IPS DF 6.9 (cell line): ENCODE data around the gene SLC8A1.

ENCODE experiments used
- DNase-seq: peaks from one replicate; pipeline ENCODE4 v3.0.0-alpha.2; 2013; ENCODE audit warnings: low read depth, low spot score
- H3K27ac ChIP-seq: one replicate; pipeline ENCODE4 v1.5.1; 2013; ENCODE audit warnings: low read length, control low read depth
- H3K27me3 ChIP-seq: 2 replicates; pipeline ENCODE4 v1.6.1; 2013; ENCODE audit warnings: mild to moderate bottlenecking, low read length; ENCODE audit not compliant: control insufficient read depth, insufficient read depth
- H3K36me3 ChIP-seq: 2 replicates; pipeline ENCODE4 v1.6.1; 2013; ENCODE audit warnings: low read length; ENCODE audit not compliant: control insufficient read depth, insufficient read depth
- H3K4me1 ChIP-seq: 2 replicates; pipeline ENCODE4 v1.6.1; 2013; ENCODE audit warnings: low read length; ENCODE audit not compliant: control insufficient read depth, insufficient read depth
- H3K4me3 ChIP-seq: 2 replicates; pipeline ENCODE4 v1.5.1; 2013; ENCODE audit warnings: mild to moderate bottlenecking, low read length
- H3K9me3 ChIP-seq: 2 replicates; pipeline ENCODE4 v1.6.1; 2013; ENCODE audit warnings: low read length, inconsistent platforms; ENCODE audit not compliant: control insufficient read depth, insufficient read depth
- WGBS: extraction: QIAGEN DNeasy Blood & Tissue Kit; methylation state at CpG from one replicate; pipeline ENCODE4 v1.1.7; 2013; ENCODE audit warnings: mixed read lengths, missing lambda C conversion rate; ENCODE audit not compliant: insufficient read length, insufficient coverage; 5-methylcytosine and 5-hydroxymethylcytosine counted together

SLC8A1 gene

GRCh38 chr2:40445467-40445866 lies 6.4 kb downstream of the SLC8A1 start:
- Histone ChIP-seq H3K4me3 (no peak overlapping the region), H3K27ac (no peak overlapping the region), H3K4me1 (no peaks in the 10 kb centered on the region), H3K36me3 (no peaks in the 10 kb centered on the region), H3K27me3 (peaks cover 2% of the 10 kb centered on the region; the same call in 1 of the 2 replicates), H3K9me3 (no peaks in the 10 kb centered on the region)
- DNase-seq = no peak

- no peak for DNase-seq
- Histone ChIP-seq H3K27ac (no peak overlapping the region), H3K36me3 (no peaks in the 10 kb centered on the region), H3K4me3 (no peak overlapping the region), H3K27me3 (no peaks in the 10 kb centered on the region), H3K4me1 (no peaks in the 10 kb centered on the region), H3K9me3 (no peaks in the 10 kb centered on the region)
- no CpG with 5 or more reads among the region's 1 CpG for WGBS
Measured at GRCh38 chr2:40440835-40441234, 11.1 kb downstream of the SLC8A1 start.

DNA sequence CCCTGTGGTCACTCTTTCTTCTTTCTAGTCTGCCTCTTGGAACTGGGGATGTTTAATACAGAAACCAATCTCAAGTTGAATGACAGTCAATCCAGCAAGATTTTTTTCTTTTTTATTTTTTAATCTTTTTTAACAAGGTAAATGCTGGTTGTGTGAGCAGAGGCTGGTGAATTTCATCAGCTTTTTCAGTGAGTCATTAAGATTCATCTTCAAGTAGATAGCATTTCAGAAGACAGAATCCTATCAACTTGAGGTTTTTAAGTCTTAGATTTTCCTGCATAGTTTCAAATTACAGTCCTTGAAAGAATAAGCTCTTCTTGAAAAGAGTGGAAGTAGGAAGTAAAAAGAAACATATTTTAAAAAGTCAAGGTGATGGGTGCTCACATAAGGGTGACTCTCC lies 12.4 kb downstream of the SLC8A1 start:
- no peaks in the 10 kb centered on the region for H3K36me3 ChIP-seq
- no peak overlapping the region for H3K27ac ChIP-seq
- H3K4me3 ChIP-seq = no peak overlapping the region
- DNase-seq = no peak
- H3K4me1 ChIP-seq = no peaks in the 10 kb centered on the region
- no peaks in the 10 kb centered on the region for H3K9me3 ChIP-seq
- no peaks in the 10 kb centered on the region for H3K27me3 ChIP-seq

DNA sequence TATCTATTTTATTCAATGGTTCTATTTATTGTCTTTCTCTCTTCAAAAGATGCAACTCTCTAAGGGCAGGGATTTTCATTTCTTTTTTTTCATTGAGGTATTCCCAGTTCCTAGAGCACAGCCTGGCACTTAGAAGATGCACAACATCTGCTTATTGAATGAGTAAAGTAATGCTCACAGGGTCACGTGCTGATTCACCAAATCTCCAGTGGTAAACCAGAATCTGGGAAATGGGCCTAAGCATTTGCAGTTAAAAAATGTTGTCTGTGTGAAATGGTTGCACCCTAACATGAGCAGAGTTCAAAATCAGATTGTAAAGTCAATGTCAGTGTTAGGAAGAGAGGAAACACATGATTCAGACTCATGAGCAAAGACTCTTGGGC lies 15.8 kb downstream of the SLC8A1 start:
- DNase-seq = no peak
- no peaks in the 10 kb centered on the region for H3K4me1 ChIP-seq
- H3K27ac ChIP-seq = no peak overlapping the region
- WGBS = no CpG with 5 or more reads among the region's 1 CpG
- H3K36me3 ChIP-seq = no peaks in the 10 kb centered on the region
- H3K27me3 ChIP-seq = no peaks in the 10 kb centered on the region
- no peak overlapping the region for H3K4me3 ChIP-seq
- no peaks in the 10 kb centered on the region for H3K9me3 ChIP-seq

- no CpG with 5 or more reads among the region's 9 CpGs for WGBS
- no peaks in the 10 kb centered on the region for H3K36me3 ChIP-seq
- no peak overlapping the region for H3K27ac ChIP-seq
- no peaks in the 10 kb centered on the region for H3K27me3 ChIP-seq
- DNase-seq = no peak
- no peaks in the 10 kb centered on the region for H3K9me3 ChIP-seq
- H3K4me1 ChIP-seq = no peaks in the 10 kb centered on the region
- no peak overlapping the region for H3K4me3 ChIP-seq
Measured at GRCh38 chr2:40435426-40436092, 16.3 kb downstream of the SLC8A1 start.

- no peak overlapping the region for H3K4me3 ChIP-seq
- H3K9me3 ChIP-seq = no peaks in the 10 kb centered on the region
- H3K27ac ChIP-seq = no peak overlapping the region
- no peak for DNase-seq
- no peaks in the 10 kb centered on the region for H3K36me3 ChIP-seq
- no CpG with 5 or more reads among the region's 3 CpGs for WGBS
- no peaks in the 10 kb centered on the region for H3K27me3 ChIP-seq
- no peaks in the 10 kb centered on the region for H3K4me1 ChIP-seq
Measured at GRCh38 chr2:40434731-40435271, 17.1 kb downstream of the SLC8A1 start.

DNA sequence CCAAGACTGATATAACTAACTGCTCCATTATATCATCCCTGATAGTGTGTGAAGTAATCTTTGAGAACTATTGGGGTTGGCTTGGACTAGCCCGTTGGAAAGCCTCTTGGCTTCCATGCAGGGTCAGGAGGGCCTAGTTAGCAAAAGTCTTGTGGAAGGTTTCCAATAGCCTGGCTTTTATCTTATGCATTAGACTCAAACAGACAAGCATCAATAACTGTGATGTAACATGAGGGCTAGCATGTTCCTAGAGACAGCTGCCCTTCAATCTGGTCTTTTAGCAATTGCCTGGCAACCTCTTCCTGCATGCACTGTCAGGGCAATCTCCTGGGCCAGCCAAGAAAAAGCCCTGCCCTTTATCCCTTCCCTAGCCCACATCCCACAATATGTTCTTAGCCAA lies 18.2 kb downstream of the SLC8A1 start:
- H3K27ac ChIP-seq = no peak overlapping the region
- no CpG with 5 or more reads among the region's 1 CpG for WGBS
- no peaks in the 10 kb centered on the region for H3K36me3 ChIP-seq
- no peaks in the 10 kb centered on the region for H3K9me3 ChIP-seq
- no peaks in the 10 kb centered on the region for H3K4me1 ChIP-seq
- no peak for DNase-seq
- H3K27me3 ChIP-seq = no peaks in the 10 kb centered on the region
- no peak overlapping the region for H3K4me3 ChIP-seq

- DNase-seq = no peak
- no peaks in the 10 kb centered on the region for H3K9me3 ChIP-seq
- no peak overlapping the region for H3K4me3 ChIP-seq
- H3K36me3 ChIP-seq = no peaks in the 10 kb centered on the region
- no peaks in the 10 kb centered on the region for H3K27me3 ChIP-seq
- no peak overlapping the region for H3K27ac ChIP-seq
- 100% methylated on average over 2 of the region's 3 CpGs for WGBS
- no peaks in the 10 kb centered on the region for H3K4me1 ChIP-seq
Measured at GRCh38 chr2:40432921-40433483, 18.9 kb downstream of the SLC8A1 start.

DNA sequence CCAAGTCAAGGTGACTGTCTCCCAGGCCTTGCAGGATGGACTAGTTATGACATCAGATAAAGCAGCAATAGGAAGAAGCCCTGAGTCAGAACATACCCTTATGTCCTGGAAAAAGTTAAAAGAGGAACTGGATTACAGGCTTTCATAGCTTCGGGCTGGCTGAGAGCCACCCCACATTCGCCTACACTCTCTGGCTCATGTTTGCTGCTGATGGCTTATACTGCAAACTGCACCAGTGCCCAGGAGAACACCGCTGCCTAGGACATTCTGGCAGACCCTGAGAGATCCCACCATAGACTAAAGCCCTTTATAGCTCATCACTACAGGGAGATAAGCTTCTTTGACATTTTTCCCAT lies 20.3 kb downstream of the SLC8A1 start:
- no peaks in the 10 kb centered on the region for H3K27me3 ChIP-seq
- H3K27ac ChIP-seq = no peak overlapping the region
- no peak for DNase-seq
- H3K4me3 ChIP-seq = no peak overlapping the region
- no peaks in the 10 kb centered on the region for H3K4me1 ChIP-seq
- no peaks in the 10 kb centered on the region for H3K9me3 ChIP-seq
- no peaks in the 10 kb centered on the region for H3K36me3 ChIP-seq
- WGBS = no CpG with 5 or more reads among the region's 3 CpGs

- no peaks in the 10 kb centered on the region for H3K4me1 ChIP-seq
- WGBS = no CpG with 5 or more reads among the region's 7 CpGs
Measured at GRCh38 chr2:40430776-40431599, 20.9 kb downstream of the SLC8A1 start.

More at GRCh38 chr2:40430776-40431599, 20.9 kb downstream of the SLC8A1 start:
- Histone ChIP-seq H3K36me3 (no peaks in the 10 kb centered on the region), H3K27me3 (no peaks in the 10 kb centered on the region), H3K4me3 (no peak overlapping the region), H3K27ac (no peak overlapping the region), H3K9me3 (no peaks in the 10 kb centered on the region)
- no peak for DNase-seq
